H9 (cell line): Measurements from ENCODE around the gene SLC25A42. TPM values are rescaled to one million over a fixed set of nuclear protein-coding genes. Genes with fewer than 3 reads are reported as not detected.
A peak's percentile ranks its signal among the peaks of the same experiment; 100 is the strongest.

Experiments used
- DNase-seq: peaks from one replicate; pipeline ENCODE4 v3.0.0-alpha.2; 2017
- H2AFZ ChIP-seq: one replicate; pipeline ENCODE4 v1.6.1; 2013; ENCODE audit warnings: mild to moderate bottlenecking, low read length, control low read depth, moderate library complexity
- H2AK5ac ChIP-seq: 2 replicates; pipeline ENCODE4 v1.6.1; 2013; ENCODE audit warnings: low read length, control low read depth, mixed read lengths; ENCODE audit not compliant: insufficient read length
- H2BK120ac ChIP-seq: one replicate; pipeline ENCODE4 v1.6.1; 2013; ENCODE audit warnings: low read depth, mild to moderate bottlenecking, low read length, control low read depth, inconsistent platforms; ENCODE audit not compliant: poor library complexity, severe bottlenecking
- H2BK12ac ChIP-seq: 2 replicates; pipeline ENCODE4 v1.6.1; 2013; ENCODE audit warnings: low read length, control low read depth, mixed read lengths, low read depth; ENCODE audit not compliant: insufficient read length
- H2BK15ac ChIP-seq: 2 replicates; pipeline ENCODE4 v1.6.1; 2013; ENCODE audit warnings: low read depth, low read length, control low read depth
- H2BK20ac ChIP-seq: one replicate; pipeline ENCODE4 v1.6.1; 2013; ENCODE audit warnings: low read depth, mild to moderate bottlenecking, low read length, control low read depth, inconsistent platforms; ENCODE audit not compliant: poor library complexity, severe bottlenecking
- H2BK5ac ChIP-seq: 2 replicates; pipeline ENCODE4 v1.6.1; 2013; ENCODE audit warnings: low read length, control low read depth, mixed read lengths; ENCODE audit not compliant: insufficient read length
- H3K14ac ChIP-seq: 2 replicates; pipeline ENCODE4 v1.6.1; 2013; ENCODE audit warnings: low read length, control low read depth; ENCODE audit not compliant: insufficient read depth
- H3K18ac ChIP-seq: 2 replicates; pipeline ENCODE4 v1.6.1; 2013; ENCODE audit warnings: low read depth, mild to moderate bottlenecking, mixed read lengths, low read length, control low read depth; ENCODE audit not compliant: insufficient read length
- H3K23ac ChIP-seq: 2 replicates; pipeline ENCODE4 v1.6.1; 2013; ENCODE audit warnings: low read length, control low read depth, mixed read lengths, low read depth; ENCODE audit not compliant: insufficient read length
- H3K23me2 ChIP-seq: 2 replicates; pipeline ENCODE4 v1.6.1; 2013; ENCODE audit warnings: low read depth, mild to moderate bottlenecking, mixed read lengths, low read length, control low read depth; ENCODE audit not compliant: insufficient read length, poor library complexity, severe bottlenecking
- H3K27ac ChIP-seq: 2 replicates; pipeline ENCODE4 v1.5.1; 2013; ENCODE audit warnings: low read length, control low read depth, mixed read lengths, low read depth; ENCODE audit not compliant: insufficient read length
- H3K27me3 ChIP-seq: 2 replicates; pipeline ENCODE4 v1.6.1; 2013; ENCODE audit warnings: low read length, control low read depth, inconsistent platforms; ENCODE audit not compliant: insufficient read depth
- H3K4ac ChIP-seq: 2 replicates; pipeline ENCODE4 v1.6.1; 2013; ENCODE audit warnings: low read depth, mild to moderate bottlenecking, control low read depth, inconsistent platforms, low read length, moderate library complexity
- H3K4me1 ChIP-seq: 2 replicates; pipeline ENCODE4 v1.6.1; 2013; ENCODE audit warnings: low read length, control low read depth, inconsistent platforms; ENCODE audit not compliant: insufficient read depth
- H3K4me2 ChIP-seq: 2 replicates; pipeline ENCODE4 v1.6.1; 2013; ENCODE audit warnings: low read length, control low read depth, mixed read lengths; ENCODE audit not compliant: insufficient read length, insufficient read depth
- H3K56ac ChIP-seq: 2 replicates; pipeline ENCODE4 v1.6.1; 2013; ENCODE audit warnings: low read depth, mild to moderate bottlenecking, mixed read lengths, low read length, control low read depth; ENCODE audit not compliant: insufficient read length
- H3K79me1 ChIP-seq: 2 replicates; pipeline ENCODE4 v1.6.1; 2013; ENCODE audit warnings: low read depth, mild to moderate bottlenecking, moderate library complexity, low read length, control low read depth, inconsistent platforms; ENCODE audit not compliant: insufficient read depth, poor library complexity, severe bottlenecking
- H3K79me2 ChIP-seq: 2 replicates; pipeline ENCODE4 v1.6.1; 2013; ENCODE audit warnings: low read length, control low read depth, inconsistent platforms; ENCODE audit not compliant: insufficient read depth
- H3K9ac ChIP-seq: 2 replicates; pipeline ENCODE4 v1.6.1; 2013; ENCODE audit warnings: low read length, control low read depth, mixed read lengths; ENCODE audit not compliant: insufficient read length; ENCODE audit errors: extremely low read depth
- H3K9me3 ChIP-seq: one replicate; pipeline ENCODE4 v1.6.1; 2013; ENCODE audit warnings: low read depth, low read length, inconsistent platforms; ENCODE audit not compliant: control insufficient read depth
- H3T11ph ChIP-seq: one replicate; pipeline ENCODE4 v1.6.1; 2013; ENCODE audit warnings: mild to moderate bottlenecking, low read length, control low read depth, inconsistent platforms
- H4K20me1 ChIP-seq: one replicate; pipeline ENCODE4 v1.6.1; 2013; ENCODE audit not compliant: control insufficient read depth, insufficient read length, insufficient read depth
- H4K5ac ChIP-seq: 2 replicates; pipeline ENCODE4 v1.6.1; 2013; ENCODE audit warnings: low read depth, mild to moderate bottlenecking, mixed read lengths, low read length, control low read depth; ENCODE audit not compliant: insufficient read length
- H4K8ac ChIP-seq: replicated peaks from 2 replicates; pipeline ENCODE4 v1.6.1; 2013; ENCODE audit warnings: low read length, control low read depth, mixed read lengths, low read depth; ENCODE audit not compliant: insufficient read length
- H4K91ac ChIP-seq: 2 replicates; pipeline ENCODE4 v1.6.1; 2013; ENCODE audit warnings: low read depth, mild to moderate bottlenecking, moderate library complexity, mixed read lengths, low read length, control low read depth; ENCODE audit not compliant: insufficient read length
- H3K27ac Mint-ChIP-seq, 3 experiments: 2 replicates in 2 of 3; 3 replicates in 1 of 3; pipeline ENCODE4 v1.8.0; 2020 to 2021; ENCODE audit warnings: mixed read lengths in 3 of 3, mild to moderate bottlenecking in 1 of 3, moderate library complexity in 1 of 3
- H3K27me3 Mint-ChIP-seq: 2 replicates; pipeline ENCODE4 v1.8.0; 2021; ENCODE audit warnings: low read depth, mild to moderate bottlenecking, moderate library complexity, mixed read lengths
- H3K36me3 Mint-ChIP-seq, 3 experiments: 2 replicates in 2 of 3; 3 replicates in 1 of 3; pipeline ENCODE4 v1.8.0; 2020 to 2021; ENCODE audit warnings: low read depth in 3 of 3, mixed read lengths in 3 of 3; ENCODE audit not compliant: insufficient read depth in 1 of 3
- H3K4me1 Mint-ChIP-seq, 2 experiments: 2 replicates each; pipeline ENCODE4 v1.8.0; 2020; ENCODE audit warnings: mixed read lengths in 2 of 2
- H3K4me3 Mint-ChIP-seq, 2 experiments: 2 replicates in 1 of 2; 3 replicates in 1 of 2; pipeline ENCODE4 v1.8.0; 2020 to 2021; ENCODE audit warnings: mild to moderate bottlenecking in 2 of 2, mixed read lengths in 2 of 2, moderate library complexity in 1 of 2
- H3K9me3 Mint-ChIP-seq, 2 experiments: 2 replicates in 1 of 2; 3 replicates in 1 of 2; pipeline ENCODE4 v1.8.0; 2020; ENCODE audit warnings: mild to moderate bottlenecking in 2 of 2, mixed read lengths in 2 of 2, moderate library complexity in 1 of 2
- WGBS: extraction: QIAGEN DNeasy Blood & Tissue Kit; methylation state at CpG from one replicate; pipeline ENCODE4 v1.1.7; 2013; ENCODE audit warnings: missing lambda C conversion rate, low lambda C conversion rate, mixed read lengths; ENCODE audit not compliant: insufficient read length; ENCODE audit errors: extremely low coverage; 5-methylcytosine and 5-hydroxymethylcytosine counted together
- total RNA-seq: library from RNA; stranded (reverse); gene quantifications from 2 replicates; pipeline ENCODE4 v1.2.1, GENCODE V29; 2021
- TF ChIP-seq, protein P1 (sequence below): fragments of 200-600 bp; sonication (generic); conservative IDR thresholded peaks from 3 replicates; pipeline ENCODE4 v1.8.0; 2021; ENCODE audit warnings: antibody characterized with exemption, mild to moderate bottlenecking

The SLC25A42 gene
- total RNA-seq, 1 experiment from 2014 or later, result 3.6 TPM

DNA sequence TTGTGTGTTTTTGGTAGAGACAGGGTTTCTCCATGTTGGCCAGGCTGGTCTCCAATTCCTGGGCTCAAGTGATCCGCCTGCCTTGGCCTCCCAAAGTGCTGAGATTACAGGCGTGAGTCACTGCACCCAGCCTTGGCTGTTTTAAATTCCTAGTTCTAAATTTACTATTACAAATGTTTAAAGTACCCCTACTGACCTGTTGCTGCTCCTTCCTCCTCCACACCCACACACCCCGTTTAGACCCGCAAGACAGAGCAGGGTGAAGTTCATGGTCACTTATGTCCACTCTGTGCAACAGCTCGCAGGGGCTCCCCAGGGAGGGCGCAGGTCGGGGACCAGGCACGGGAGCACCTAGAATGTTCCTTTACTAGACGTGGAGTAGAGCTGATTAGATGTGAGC lies 45.8 kb downstream of the SLC25A42 start:
- no CpG with 5 or more reads among the region's 9 CpGs for WGBS

More for the DNA sequence above, 45.8 kb downstream of the SLC25A42 start:
- peaks cover 30 to 42% of the 10 kb centered on the region in 2 experiments for H3K4me1 Mint-ChIP-seq
- H3K9me3 Mint-ChIP-seq, result no peaks in the 10 kb centered on the region
- no peak overlapping the region for H3K27ac Mint-ChIP-seq
- Histone ChIP-seq H4K8ac (no peak overlapping the region), H3K14ac (no peak overlapping the region), H3K9me3 (no peaks in the 10 kb centered on the region), H3T11ph (no peak overlapping the region), H3K56ac (no peak overlapping the region), H2BK5ac (no peak overlapping the region), H2BK12ac (no peak overlapping the region), H3K23ac (no peak overlapping the region), H3K79me1 (no peaks in the 10 kb centered on the region), H2AFZ (no peak overlapping the region), H3K23me2 (peaks cover 12% of the 10 kb centered on the region), H3K4me2 (no peak overlapping the region), H3K18ac (no peak overlapping the region), H3K4ac (no peak overlapping the region), H4K5ac (no peak overlapping the region), H4K20me1 (no peaks in the 10 kb centered on the region), H2AK5ac (no peak overlapping the region), H2BK20ac (no peak overlapping the region), H2BK15ac (no peak overlapping the region), H3K27me3 (no peaks in the 10 kb centered on the region), H2BK120ac (no peak overlapping the region), H3K4me1 (no peaks in the 10 kb centered on the region; the same call in 1 of the 2 replicates), H3K79me2 (no peaks in the 10 kb centered on the region), H3K9ac (no peak overlapping the region), H4K91ac (no peak overlapping the region), H3K27ac (no peak overlapping the region)
- DNase-seq, result no peak
- peaks cover 46% of the 10 kb centered on the region for H3K27me3 Mint-ChIP-seq
- TF ChIP-seq, protein P1, sequence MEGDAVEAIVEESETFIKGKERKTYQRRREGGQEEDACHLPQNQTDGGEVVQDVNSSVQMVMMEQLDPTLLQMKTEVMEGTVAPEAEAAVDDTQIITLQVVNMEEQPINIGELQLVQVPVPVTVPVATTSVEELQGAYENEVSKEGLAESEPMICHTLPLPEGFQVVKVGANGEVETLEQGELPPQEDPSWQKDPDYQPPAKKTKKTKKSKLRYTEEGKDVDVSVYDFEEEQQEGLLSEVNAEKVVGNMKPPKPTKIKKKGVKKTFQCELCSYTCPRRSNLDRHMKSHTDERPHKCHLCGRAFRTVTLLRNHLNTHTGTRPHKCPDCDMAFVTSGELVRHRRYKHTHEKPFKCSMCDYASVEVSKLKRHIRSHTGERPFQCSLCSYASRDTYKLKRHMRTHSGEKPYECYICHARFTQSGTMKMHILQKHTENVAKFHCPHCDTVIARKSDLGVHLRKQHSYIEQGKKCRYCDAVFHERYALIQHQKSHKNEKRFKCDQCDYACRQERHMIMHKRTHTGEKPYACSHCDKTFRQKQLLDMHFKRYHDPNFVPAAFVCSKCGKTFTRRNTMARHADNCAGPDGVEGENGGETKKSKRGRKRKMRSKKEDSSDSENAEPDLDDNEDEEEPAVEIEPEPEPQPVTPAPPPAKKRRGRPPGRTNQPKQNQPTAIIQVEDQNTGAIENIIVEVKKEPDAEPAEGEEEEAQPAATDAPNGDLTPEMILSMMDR, result no peak
- H3K4me3 Mint-ChIP-seq, result peak overlapping the region in 1 of 2 experiments; percentile 33; a peak in 1 of 5 replicates
- peaks cover 0 to 7% (median 5%) of the 10 kb centered on the region in 3 experiments; a peak in 4 of 7 replicates for H3K36me3 Mint-ChIP-seq
